Loucy (cell line): ENCODE results near the gene MRPL49.

Experiments used
- EZH2phosphoT487 ChIP-seq: fragments of 200-600 bp; IDR thresholded peaks from 2 replicates; pipeline ENCODE4 v1.6.1; 2018; ENCODE audit warnings: antibody characterized with exemption, mild to moderate bottlenecking, moderate library complexity, borderline replicate concordance
- TF ChIP-seq, protein P1 (sequence below): fragments of 200-600 bp; sonication (generic); conservative IDR thresholded peaks from 2 replicates; pipeline ENCODE4 v1.5.1; 2014; ENCODE audit warnings: mild to moderate bottlenecking, antibody characterized with exemption, low read length

DNA sequence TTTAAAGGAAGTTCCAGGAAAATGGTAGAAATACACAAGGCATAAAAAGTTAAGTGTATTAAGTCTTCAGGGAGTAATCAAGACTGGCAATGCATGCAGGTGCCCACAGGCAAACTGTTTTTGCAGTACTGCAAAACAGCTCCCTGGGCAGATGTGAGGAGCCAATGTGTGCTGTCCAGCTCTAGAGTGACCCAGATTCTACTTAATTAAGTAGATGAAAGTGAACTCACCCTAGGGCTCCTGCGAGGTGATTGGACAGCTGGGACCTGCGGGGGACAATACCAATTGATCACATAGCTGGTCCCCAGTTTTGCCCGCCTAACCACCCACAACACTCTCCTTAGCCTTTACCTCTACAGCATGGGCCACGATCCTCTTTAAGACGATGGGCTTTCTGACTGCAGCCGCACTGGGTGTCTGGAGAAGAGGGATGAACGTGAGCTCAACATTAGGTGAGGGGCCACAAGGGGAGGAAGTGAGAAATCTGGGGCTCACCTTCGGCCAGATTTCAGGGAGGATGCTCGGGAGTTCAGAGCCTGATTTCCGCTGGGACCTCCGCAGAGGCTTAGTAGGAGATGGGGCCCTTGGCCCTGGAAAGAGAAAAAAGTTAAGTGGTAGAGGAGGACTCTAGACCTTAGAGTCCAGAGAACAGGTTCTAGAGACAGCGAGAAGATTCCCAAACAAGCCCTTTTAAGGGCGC is 38.8 kb upstream of the MRPL49 start:
- TF ChIP-seq, protein P1, sequence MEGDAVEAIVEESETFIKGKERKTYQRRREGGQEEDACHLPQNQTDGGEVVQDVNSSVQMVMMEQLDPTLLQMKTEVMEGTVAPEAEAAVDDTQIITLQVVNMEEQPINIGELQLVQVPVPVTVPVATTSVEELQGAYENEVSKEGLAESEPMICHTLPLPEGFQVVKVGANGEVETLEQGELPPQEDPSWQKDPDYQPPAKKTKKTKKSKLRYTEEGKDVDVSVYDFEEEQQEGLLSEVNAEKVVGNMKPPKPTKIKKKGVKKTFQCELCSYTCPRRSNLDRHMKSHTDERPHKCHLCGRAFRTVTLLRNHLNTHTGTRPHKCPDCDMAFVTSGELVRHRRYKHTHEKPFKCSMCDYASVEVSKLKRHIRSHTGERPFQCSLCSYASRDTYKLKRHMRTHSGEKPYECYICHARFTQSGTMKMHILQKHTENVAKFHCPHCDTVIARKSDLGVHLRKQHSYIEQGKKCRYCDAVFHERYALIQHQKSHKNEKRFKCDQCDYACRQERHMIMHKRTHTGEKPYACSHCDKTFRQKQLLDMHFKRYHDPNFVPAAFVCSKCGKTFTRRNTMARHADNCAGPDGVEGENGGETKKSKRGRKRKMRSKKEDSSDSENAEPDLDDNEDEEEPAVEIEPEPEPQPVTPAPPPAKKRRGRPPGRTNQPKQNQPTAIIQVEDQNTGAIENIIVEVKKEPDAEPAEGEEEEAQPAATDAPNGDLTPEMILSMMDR: no peak
- TF ChIP-seq EZH2phosphoT487: no peak
